Body of pancreas (tissue), 4 donors: ENCODE measurements around the gene RAB3IP. TPM values are rescaled to one million over a fixed set of nuclear protein-coding genes. Genes with fewer than 3 reads are reported as not detected.

Experiments used
- ATAC-seq: fragments of 150-250 bp; one replicate; pipeline ENCODE4 v1.9.1; 2016
- DNase-seq, 4 donors: peaks; one replicate each; pipeline ENCODE4 v3.0.0-alpha.2; 2019
- H3K27ac ChIP-seq, 4 donors: fragments of 200-600 bp; sonication (generic); 1 replicate in 3 of 4; 2 replicates in 1 of 4; pipeline versions ENCODE4 v1.5.1 to v1.6.1; 2016 to 2019; ENCODE audit warnings: mild to moderate bottlenecking in 1 of 4, mixed read lengths in 1 of 4, moderate library complexity in 1 of 4
- H3K27me3 ChIP-seq, 2 donors: fragments of 200-600 bp; sonication (generic); one replicate each; pipeline ENCODE4 v1.6.0; 2016; ENCODE audit warnings: mild to moderate bottlenecking in 1 of 2
- H3K36me3 ChIP-seq, 2 donors: fragments of 200-600 bp; sonication (generic); replicated peaks in 1 of 2; 2 replicates each; pipeline ENCODE4 v1.5.1; 2016; ENCODE audit warnings: low read depth in 2 of 2; ENCODE audit not compliant: insufficient read depth in 1 of 2
- H3K4me1 ChIP-seq: fragments of 200-600 bp; sonication (generic); one replicate; pipeline ENCODE4 v1.6.0; 2016
- H3K4me3 ChIP-seq, 2 donors: fragments of 200-600 bp; sonication (generic); 1 replicate in 1 of 2; 2 replicates in 1 of 2; pipeline ENCODE4 v1.5.1; 2016 to 2019
- H3K9me3 ChIP-seq, 3 donors: fragments of 200-600 bp; sonication (generic); 1 replicate in 2 of 3; 2 replicates in 1 of 3; pipeline ENCODE4 v1.5.1; 2016
- POLR2A ChIP-seq, 3 donors: fragments of 450-650 bp; IDR thresholded peaks; one replicate each; pipeline ENCODE4 v1.6.1; 2016; ENCODE audit warnings: antibody characterized with exemption in 3 of 3, mild to moderate bottlenecking in 2 of 3
- WGBS, 2 donors: methylation state at CpG; one replicate each; pipeline ENCODE4 v1.1.5; 2017; 5-methylcytosine and 5-hydroxymethylcytosine counted together
- intact Hi-C: fragments of 100-400 bp; cut with DNase I; formaldehyde crosslinking; loops from one replicate; pipeline ENCODE4 v1.15.1; 2023
- total RNA-seq, 2 donors: library from RNA; depleted of rRNA; stranded (reverse); fragments of >200 nt; gene quantifications; one replicate each; pipeline ENCODE4 v1.1.0, GENCODE V29; 2016
- TF ChIP-seq, protein P1 (sequence below), 7 experiments: fragments of 450-650 bp in 4 of 7; fragments of 200-600 bp in 3 of 7; sonication (generic) in 3 of 7; IDR thresholded peaks; one replicate each; pipeline ENCODE4 v1.5.1; 2016 to 2019; ENCODE audit warnings: antibody characterized with exemption in 7 of 7

Gene RAB3IP
- total RNA-seq, 2 donors from 2014 or later = 61.0 to 62.3 TPM

DNA sequence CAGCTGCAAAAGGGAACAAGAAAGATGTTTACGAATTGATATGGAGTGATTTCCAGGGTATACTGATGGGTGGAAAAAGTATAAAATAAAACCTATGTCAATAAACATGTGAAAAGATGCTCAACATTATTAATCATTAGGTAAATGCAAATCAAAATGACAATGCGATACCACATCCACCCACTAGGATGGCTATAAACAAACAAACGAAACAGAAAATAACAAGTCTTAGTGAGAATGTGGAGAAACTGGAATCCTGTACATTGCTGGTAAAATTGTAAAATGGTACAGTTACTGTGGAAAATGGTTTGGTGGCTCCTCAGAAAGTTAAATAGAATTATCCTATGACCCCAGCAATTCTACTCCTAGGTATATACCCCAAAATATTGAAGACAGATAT lies 30.0 kb upstream of the RAB3IP start:
- Histone ChIP-seq H3K9me3 (no peaks in the 10 kb centered on the region), H3K27me3 (no peaks in the 10 kb centered on the region), H3K4me3 (no peak overlapping the region), H3K4me1 (no peaks in the 10 kb centered on the region), H3K27ac (no peak overlapping the region), H3K36me3 (no peaks in the 10 kb centered on the region)
- ATAC-seq = no peak
- intact Hi-C loops = no loop called here
- WGBS, 2 donors = 81 to 91% methylated on average over 3 of the region's 3 CpGs
- TF ChIP-seq POLR2A (IDR thresholded peaks at IDR 0.05) = no peak
- TF ChIP-seq, protein P1, sequence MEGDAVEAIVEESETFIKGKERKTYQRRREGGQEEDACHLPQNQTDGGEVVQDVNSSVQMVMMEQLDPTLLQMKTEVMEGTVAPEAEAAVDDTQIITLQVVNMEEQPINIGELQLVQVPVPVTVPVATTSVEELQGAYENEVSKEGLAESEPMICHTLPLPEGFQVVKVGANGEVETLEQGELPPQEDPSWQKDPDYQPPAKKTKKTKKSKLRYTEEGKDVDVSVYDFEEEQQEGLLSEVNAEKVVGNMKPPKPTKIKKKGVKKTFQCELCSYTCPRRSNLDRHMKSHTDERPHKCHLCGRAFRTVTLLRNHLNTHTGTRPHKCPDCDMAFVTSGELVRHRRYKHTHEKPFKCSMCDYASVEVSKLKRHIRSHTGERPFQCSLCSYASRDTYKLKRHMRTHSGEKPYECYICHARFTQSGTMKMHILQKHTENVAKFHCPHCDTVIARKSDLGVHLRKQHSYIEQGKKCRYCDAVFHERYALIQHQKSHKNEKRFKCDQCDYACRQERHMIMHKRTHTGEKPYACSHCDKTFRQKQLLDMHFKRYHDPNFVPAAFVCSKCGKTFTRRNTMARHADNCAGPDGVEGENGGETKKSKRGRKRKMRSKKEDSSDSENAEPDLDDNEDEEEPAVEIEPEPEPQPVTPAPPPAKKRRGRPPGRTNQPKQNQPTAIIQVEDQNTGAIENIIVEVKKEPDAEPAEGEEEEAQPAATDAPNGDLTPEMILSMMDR (IDR thresholded peaks at IDR 0.05) = no peak
- no peak for DNase-seq

DNA sequence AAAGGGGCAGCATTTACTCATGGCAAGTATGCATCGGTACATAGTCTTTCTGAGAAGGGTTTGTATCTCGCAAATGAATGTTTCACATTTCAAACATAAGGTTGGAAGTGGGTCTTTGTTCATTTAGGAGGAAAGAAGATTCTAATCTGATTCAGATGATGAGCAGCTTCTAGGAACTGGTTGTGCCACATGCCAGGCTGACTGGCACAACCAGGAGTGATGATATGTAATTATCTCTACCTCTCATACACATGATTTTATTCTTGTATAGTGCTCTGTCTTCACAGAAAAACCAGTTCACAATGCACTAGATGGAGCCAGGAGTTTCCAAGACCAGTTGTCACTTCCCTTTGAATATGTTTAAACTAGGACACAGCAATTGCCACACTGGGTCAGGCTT lies 25.8 kb upstream of the RAB3IP start:
- Histone ChIP-seq H3K36me3 (no peaks in the 10 kb centered on the region), H3K9me3 (no peaks in the 10 kb centered on the region), H3K4me1 (no peaks in the 10 kb centered on the region), H3K27ac (no peak overlapping the region), H3K4me3 (no peak overlapping the region), H3K27me3 (no peaks in the 10 kb centered on the region)
- DNase-seq (no peak), ATAC-seq (no peak)
- TF ChIP-seq POLR2A (IDR thresholded peaks at IDR 0.05) = no peak
- TF ChIP-seq, protein P1 (IDR thresholded peaks at IDR 0.05) = no peak
- 97 to 98% methylated on average over 2 of the region's 2 CpGs for WGBS, 2 donors
- intact Hi-C loops = no loop called here

DNA sequence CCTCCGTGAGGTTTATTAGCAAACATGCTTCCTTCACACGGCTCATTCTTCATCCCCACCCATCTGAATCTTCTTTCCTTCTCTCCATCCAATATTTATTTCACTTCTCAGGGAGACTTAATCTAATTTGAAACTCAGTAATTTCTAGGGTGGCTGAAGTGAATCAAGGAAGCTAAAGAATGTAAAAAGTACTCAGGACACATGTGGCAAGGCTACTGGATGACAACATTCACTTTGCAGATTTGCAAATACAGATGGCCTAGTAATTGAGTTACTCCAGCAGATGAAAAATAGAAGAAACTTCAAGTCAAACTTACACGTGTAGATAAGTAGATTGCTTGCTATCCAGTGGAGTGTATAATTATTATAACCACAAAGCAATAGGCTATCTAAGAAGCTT lies 24.1 kb upstream of the RAB3IP start:
- Histone ChIP-seq H3K36me3 (no peaks in the 10 kb centered on the region), H3K9me3 (no peaks in the 10 kb centered on the region), H3K27me3 (no peaks in the 10 kb centered on the region), H3K4me3 (no peak overlapping the region), H3K4me1 (no peaks in the 10 kb centered on the region), H3K27ac (no peak overlapping the region)
- TF ChIP-seq, protein P1 (IDR thresholded peaks at IDR 0.05) = no peak
- TF ChIP-seq POLR2A (IDR thresholded peaks at IDR 0.05) = no peak
- intact Hi-C loops = no loop called here
- 70 to 72% methylated on average over 3 of the region's 3 CpGs for WGBS, 2 donors
- DNase-seq (no peak), ATAC-seq (no peak)

DNA sequence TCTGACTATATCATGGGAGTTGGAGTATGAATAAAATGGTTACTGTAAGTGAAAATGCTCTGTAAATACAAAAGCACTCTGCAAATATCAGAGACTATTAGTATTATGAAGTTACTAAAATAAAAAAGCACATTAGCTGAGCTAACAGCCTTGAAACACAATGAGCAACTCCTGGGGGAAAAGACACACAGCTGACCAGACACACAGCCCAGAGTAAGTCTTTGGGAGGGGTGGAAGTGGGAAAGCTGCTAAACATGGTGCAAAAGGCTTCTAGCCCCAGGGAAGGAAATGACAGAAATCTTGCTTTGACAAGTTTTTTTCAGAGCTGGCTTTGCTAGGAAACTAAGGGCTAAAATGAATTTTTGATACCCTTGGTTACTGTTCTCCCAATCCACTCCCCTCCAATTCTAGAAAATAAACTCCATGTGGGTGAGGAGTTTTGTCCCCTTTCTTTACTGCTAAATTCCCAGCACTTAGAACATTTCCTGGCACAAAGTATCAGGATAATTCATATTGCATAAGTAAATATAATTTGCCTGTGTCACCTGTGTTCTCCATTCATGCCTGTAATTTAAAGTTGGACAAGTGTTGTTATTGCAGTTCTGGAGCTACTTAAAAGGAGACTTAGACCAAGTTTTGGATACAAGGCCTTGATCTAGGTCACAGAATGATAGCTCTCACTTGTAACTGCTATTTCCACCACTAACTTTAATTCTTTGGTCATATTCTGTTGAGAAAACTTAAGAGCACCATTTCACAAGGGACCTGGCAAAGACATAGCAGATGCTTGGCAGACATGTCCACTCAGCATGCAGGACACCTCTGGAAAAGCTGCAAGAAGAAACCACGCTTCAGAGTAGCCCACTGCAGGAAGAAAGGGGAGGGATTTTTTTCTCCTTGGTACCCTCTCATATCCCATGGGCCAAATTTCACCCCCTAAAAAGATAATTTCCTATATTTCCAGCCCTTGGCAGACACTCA lies 19.0 kb upstream of the RAB3IP start:
- WGBS, 2 donors = 80 to 83% methylated on average over 1 of the region's 1 CpG

More for the DNA sequence above, 19.0 kb upstream of the RAB3IP start:
- Histone ChIP-seq H3K27ac (no peak overlapping the region), H3K36me3 (no peaks in the 10 kb centered on the region), H3K27me3 (no peaks in the 10 kb centered on the region), H3K4me3 (no peak overlapping the region), H3K9me3 (no peaks in the 10 kb centered on the region), H3K4me1 (no peaks in the 10 kb centered on the region)
- DNase-seq (no peak), ATAC-seq (no peak)
- intact Hi-C loops = no loop called here
- TF ChIP-seq POLR2A (IDR thresholded peaks at IDR 0.05) = no peak
- TF ChIP-seq, protein P1 (IDR thresholded peaks at IDR 0.05) = no peak
